Left forelimb (tissue), 1 donor: ENCODE results near the gene RNF2.
"Not testable (repeated sequence)": the region's sequence is repeated elsewhere in the genome, so short reads cannot be mapped to it uniquely, and the experiment has no call there.

Experiments
- DNase-seq: peaks from one replicate; pipeline ENCODE4 v3.0.0-alpha.2; 2018; ENCODE audit warnings: low spot score

RNF2 gene

GRCh38 chr1:185050823-185051451 lies 5.6 kb downstream of the RNF2 start:
- DNase-seq, result no peak

- no peak for DNase-seq
These were observed 7.8 kb downstream of the RNF2 start for GRCh38 chr1:185053204-185053603.

- no peak for DNase-seq
These were observed 9.2 kb downstream of the RNF2 start for GRCh38 chr1:185054365-185055060.

- DNase-seq, result no peak
These were observed 12.8 kb downstream of the RNF2 start for GRCh38 chr1:185058110-185058509.

GRCh38 chr1:185058876-185059275 lies 13.5 kb downstream of the RNF2 start:
- DNase-seq, result no peak

- no peak for DNase-seq
These were observed 14.7 kb downstream of the RNF2 start for GRCh38 chr1:185059950-185060571.

GRCh38 chr1:185062710-185063370 lies 17.5 kb downstream of the RNF2 start:
- DNase-seq, result no peak

- DNase-seq, result no peak
These were observed 18.4 kb downstream of the RNF2 start for GRCh38 chr1:185063719-185064118.

GRCh38 chr1:185065006-185065405 lies 19.6 kb downstream of the RNF2 start:
- DNase-seq, result not testable (repeated sequence)

GRCh38 chr1:185066181-185066580 lies 20.8 kb downstream of the RNF2 start:
- no peak for DNase-seq

- DNase-seq, result no peak
These were observed 23.0 kb downstream of the RNF2 start for GRCh38 chr1:185068341-185068740.

- DNase-seq, result no peak
These were observed 23.9 kb downstream of the RNF2 start for GRCh38 chr1:185069202-185069772.

GRCh38 chr1:185070051-185070450 lies 24.7 kb downstream of the RNF2 start:
- no peak for DNase-seq

GRCh38 chr1:185073725-185074124 lies 28.4 kb downstream of the RNF2 start:
- no peak for DNase-seq

- no peak for DNase-seq
These were observed 28.9 kb downstream of the RNF2 start for GRCh38 chr1:185074307-185074706.

GRCh38 chr1:185075476-185075875 lies 30.1 kb downstream of the RNF2 start:
- DNase-seq, result no peak

- no peak for DNase-seq
These were observed 32.0 kb downstream of the RNF2 start for GRCh38 chr1:185077374-185077773.

- DNase-seq, result no peak
These were observed 35.1 kb downstream of the RNF2 start for GRCh38 chr1:185080422-185080821.

- no peak for DNase-seq
These were observed 38.5 kb downstream of the RNF2 start for GRCh38 chr1:185083818-185084217.

- no peak for DNase-seq
These were observed 41.7 kb downstream of the RNF2 start for GRCh38 chr1:185087101-185087500.

- no peak for DNase-seq
These were observed 42.4 kb downstream of the RNF2 start for GRCh38 chr1:185087746-185088145.

GRCh38 chr1:185091480-185091879 lies 46.1 kb downstream of the RNF2 start:
- DNase-seq, result no peak

- DNase-seq, result no peak
These were observed 49.4 kb downstream of the RNF2 start for GRCh38 chr1:185094761-185095160.
